H9 (cell line): ENCODE measurements around the gene MEP1B. TPM values are rescaled to one million over a fixed set of nuclear protein-coding genes. Genes with fewer than 3 reads are reported as not detected.

Experiments
- DNase-seq: peaks from one replicate; pipeline ENCODE4 v3.0.0-alpha.2; 2017
- H2AFZ ChIP-seq: one replicate; pipeline ENCODE4 v1.6.1; 2013; ENCODE audit warnings: mild to moderate bottlenecking, low read length, control low read depth, moderate library complexity
- H2AK5ac ChIP-seq: 2 replicates; pipeline ENCODE4 v1.6.1; 2013; ENCODE audit warnings: low read length, control low read depth, mixed read lengths; ENCODE audit not compliant: insufficient read length
- H2BK120ac ChIP-seq: one replicate; pipeline ENCODE4 v1.6.1; 2013; ENCODE audit warnings: low read depth, mild to moderate bottlenecking, low read length, control low read depth, inconsistent platforms; ENCODE audit not compliant: poor library complexity, severe bottlenecking
- H2BK12ac ChIP-seq: 2 replicates; pipeline ENCODE4 v1.6.1; 2013; ENCODE audit warnings: low read length, control low read depth, mixed read lengths, low read depth; ENCODE audit not compliant: insufficient read length
- H2BK15ac ChIP-seq: 2 replicates; pipeline ENCODE4 v1.6.1; 2013; ENCODE audit warnings: low read depth, low read length, control low read depth
- H2BK20ac ChIP-seq: one replicate; pipeline ENCODE4 v1.6.1; 2013; ENCODE audit warnings: low read depth, mild to moderate bottlenecking, low read length, control low read depth, inconsistent platforms; ENCODE audit not compliant: poor library complexity, severe bottlenecking
- H2BK5ac ChIP-seq: 2 replicates; pipeline ENCODE4 v1.6.1; 2013; ENCODE audit warnings: low read length, control low read depth, mixed read lengths; ENCODE audit not compliant: insufficient read length
- H3K14ac ChIP-seq: 2 replicates; pipeline ENCODE4 v1.6.1; 2013; ENCODE audit warnings: low read length, control low read depth; ENCODE audit not compliant: insufficient read depth
- H3K18ac ChIP-seq: 2 replicates; pipeline ENCODE4 v1.6.1; 2013; ENCODE audit warnings: low read depth, mild to moderate bottlenecking, mixed read lengths, low read length, control low read depth; ENCODE audit not compliant: insufficient read length
- H3K23ac ChIP-seq: 2 replicates; pipeline ENCODE4 v1.6.1; 2013; ENCODE audit warnings: low read length, control low read depth, mixed read lengths, low read depth; ENCODE audit not compliant: insufficient read length
- H3K23me2 ChIP-seq: 2 replicates; pipeline ENCODE4 v1.6.1; 2013; ENCODE audit warnings: low read depth, mild to moderate bottlenecking, mixed read lengths, low read length, control low read depth; ENCODE audit not compliant: insufficient read length, poor library complexity, severe bottlenecking
- H3K27ac ChIP-seq: 2 replicates; pipeline ENCODE4 v1.5.1; 2013; ENCODE audit warnings: low read length, control low read depth, mixed read lengths, low read depth; ENCODE audit not compliant: insufficient read length
- H3K27me3 ChIP-seq: 2 replicates; pipeline ENCODE4 v1.6.1; 2013; ENCODE audit warnings: low read length, control low read depth, inconsistent platforms; ENCODE audit not compliant: insufficient read depth
- H3K4ac ChIP-seq: 2 replicates; pipeline ENCODE4 v1.6.1; 2013; ENCODE audit warnings: low read depth, mild to moderate bottlenecking, control low read depth, inconsistent platforms, low read length, moderate library complexity
- H3K4me1 ChIP-seq: 2 replicates; pipeline ENCODE4 v1.6.1; 2013; ENCODE audit warnings: low read length, control low read depth, inconsistent platforms; ENCODE audit not compliant: insufficient read depth
- H3K4me2 ChIP-seq: 2 replicates; pipeline ENCODE4 v1.6.1; 2013; ENCODE audit warnings: low read length, control low read depth, mixed read lengths; ENCODE audit not compliant: insufficient read length, insufficient read depth
- H3K56ac ChIP-seq: 2 replicates; pipeline ENCODE4 v1.6.1; 2013; ENCODE audit warnings: low read depth, mild to moderate bottlenecking, mixed read lengths, low read length, control low read depth; ENCODE audit not compliant: insufficient read length
- H3K79me1 ChIP-seq: 2 replicates; pipeline ENCODE4 v1.6.1; 2013; ENCODE audit warnings: low read depth, mild to moderate bottlenecking, moderate library complexity, low read length, control low read depth, inconsistent platforms; ENCODE audit not compliant: insufficient read depth, poor library complexity, severe bottlenecking
- H3K79me2 ChIP-seq: 2 replicates; pipeline ENCODE4 v1.6.1; 2013; ENCODE audit warnings: low read length, control low read depth, inconsistent platforms; ENCODE audit not compliant: insufficient read depth
- H3K9ac ChIP-seq: 2 replicates; pipeline ENCODE4 v1.6.1; 2013; ENCODE audit warnings: low read length, control low read depth, mixed read lengths; ENCODE audit not compliant: insufficient read length; ENCODE audit errors: extremely low read depth
- H3K9me3 ChIP-seq: one replicate; pipeline ENCODE4 v1.6.1; 2013; ENCODE audit warnings: low read depth, low read length, inconsistent platforms; ENCODE audit not compliant: control insufficient read depth
- H3T11ph ChIP-seq: one replicate; pipeline ENCODE4 v1.6.1; 2013; ENCODE audit warnings: mild to moderate bottlenecking, low read length, control low read depth, inconsistent platforms
- H4K20me1 ChIP-seq: one replicate; pipeline ENCODE4 v1.6.1; 2013; ENCODE audit not compliant: control insufficient read depth, insufficient read length, insufficient read depth
- H4K5ac ChIP-seq: 2 replicates; pipeline ENCODE4 v1.6.1; 2013; ENCODE audit warnings: low read depth, mild to moderate bottlenecking, mixed read lengths, low read length, control low read depth; ENCODE audit not compliant: insufficient read length
- H4K8ac ChIP-seq: replicated peaks from 2 replicates; pipeline ENCODE4 v1.6.1; 2013; ENCODE audit warnings: low read length, control low read depth, mixed read lengths, low read depth; ENCODE audit not compliant: insufficient read length
- H4K91ac ChIP-seq: 2 replicates; pipeline ENCODE4 v1.6.1; 2013; ENCODE audit warnings: low read depth, mild to moderate bottlenecking, moderate library complexity, mixed read lengths, low read length, control low read depth; ENCODE audit not compliant: insufficient read length
- H3K27ac Mint-ChIP-seq, 3 experiments: 2 replicates in 2 of 3; 3 replicates in 1 of 3; pipeline ENCODE4 v1.8.0; 2020 to 2021; ENCODE audit warnings: mixed read lengths in 3 of 3, mild to moderate bottlenecking in 1 of 3, moderate library complexity in 1 of 3
- H3K27me3 Mint-ChIP-seq: 2 replicates; pipeline ENCODE4 v1.8.0; 2021; ENCODE audit warnings: low read depth, mild to moderate bottlenecking, moderate library complexity, mixed read lengths
- H3K36me3 Mint-ChIP-seq, 3 experiments: 2 replicates in 2 of 3; 3 replicates in 1 of 3; pipeline ENCODE4 v1.8.0; 2020 to 2021; ENCODE audit warnings: low read depth in 3 of 3, mixed read lengths in 3 of 3; ENCODE audit not compliant: insufficient read depth in 1 of 3
- H3K4me1 Mint-ChIP-seq, 2 experiments: 2 replicates each; pipeline ENCODE4 v1.8.0; 2020; ENCODE audit warnings: mixed read lengths in 2 of 2
- H3K4me3 Mint-ChIP-seq, 2 experiments: 2 replicates in 1 of 2; 3 replicates in 1 of 2; pipeline ENCODE4 v1.8.0; 2020 to 2021; ENCODE audit warnings: mild to moderate bottlenecking in 2 of 2, mixed read lengths in 2 of 2, moderate library complexity in 1 of 2
- H3K9me3 Mint-ChIP-seq, 2 experiments: 2 replicates in 1 of 2; 3 replicates in 1 of 2; pipeline ENCODE4 v1.8.0; 2020; ENCODE audit warnings: mild to moderate bottlenecking in 2 of 2, mixed read lengths in 2 of 2, moderate library complexity in 1 of 2
- CTCF ChIP-seq: fragments of 200-600 bp; sonication (generic); conservative IDR thresholded peaks from 3 replicates; pipeline ENCODE4 v1.8.0; 2021; ENCODE audit warnings: antibody characterized with exemption, mild to moderate bottlenecking
- WGBS: extraction: QIAGEN DNeasy Blood & Tissue Kit; methylation state at CpG from one replicate; pipeline ENCODE4 v1.1.7; 2013; ENCODE audit warnings: missing lambda C conversion rate, low lambda C conversion rate, mixed read lengths; ENCODE audit not compliant: insufficient read length; ENCODE audit errors: extremely low coverage; 5-methylcytosine and 5-hydroxymethylcytosine counted together
- total RNA-seq: library from RNA; stranded (reverse); gene quantifications from 2 replicates; pipeline ENCODE4 v1.2.1, GENCODE V29; 2021

Gene MEP1B
- total RNA-seq, 1 experiment from 2014 or later: not detected

GRCh38 chr18:32252141-32252860 is 62.5 kb downstream of the MEP1B start:
- TF ChIP-seq CTCF: no peak

More at GRCh38 chr18:32252141-32252860, 62.5 kb downstream of the MEP1B start:
- H4K5ac ChIP-seq: no peak overlapping the region
- no peak overlapping the region for H3K23ac ChIP-seq
- no peak overlapping the region for H3K27ac ChIP-seq
- no peaks in the 10 kb centered on the region; a peak in 2 of 7 replicates for H3K36me3 Mint-ChIP-seq
- no peak overlapping the region for H2BK15ac ChIP-seq
- WGBS: no CpG with 5 or more reads among the region's 8 CpGs
- no peak for DNase-seq
- no peak overlapping the region for H2AK5ac ChIP-seq
- H3K4ac ChIP-seq: no peak overlapping the region
- H3K27me3 ChIP-seq: no peaks in the 10 kb centered on the region
- H4K91ac ChIP-seq: no peak overlapping the region
- H2BK120ac ChIP-seq: no peak overlapping the region
- no peaks in the 10 kb centered on the region for H3K79me1 ChIP-seq
- H3K56ac ChIP-seq: no peak overlapping the region
- H3K9me3 Mint-ChIP-seq: no peaks in the 10 kb centered on the region
- H2BK12ac ChIP-seq: no peak overlapping the region
- H3K4me1 Mint-ChIP-seq: peaks cover 20 to 22% of the 10 kb centered on the region in 2 experiments
- no peaks in the 10 kb centered on the region; the same call in 1 of the 2 replicates for H3K4me1 ChIP-seq
- no peaks in the 10 kb centered on the region for H3K79me2 ChIP-seq
- H3K23me2 ChIP-seq: no peaks in the 10 kb centered on the region
- H2BK5ac ChIP-seq: no peak overlapping the region
- no peak overlapping the region for H3K4me2 ChIP-seq
- no peak overlapping the region for H3K9ac ChIP-seq
- peak overlapping the region in 2 of 3 experiments; percentile 29 to 69; a peak in 1 of 7 replicates for H3K27ac Mint-ChIP-seq
- H3K9me3 ChIP-seq: no peaks in the 10 kb centered on the region
- no peaks in the 10 kb centered on the region for H3K27me3 Mint-ChIP-seq
- H4K20me1 ChIP-seq: no peaks in the 10 kb centered on the region
- no peak overlapping the region for H3K14ac ChIP-seq
- H4K8ac ChIP-seq: no peak overlapping the region
- no peak overlapping the region for H3K4me3 Mint-ChIP-seq
- no peak overlapping the region for H3T11ph ChIP-seq
- H3K18ac ChIP-seq: no peak overlapping the region
- no peak overlapping the region for H2BK20ac ChIP-seq
- peak overlapping the region; percentile 22 for H2AFZ ChIP-seq
